ENCODE results near the gene RFC1. TPM values are rescaled to one million over a fixed set of nuclear protein-coding genes. Genes with fewer than 3 reads are reported as not detected.
A peak's percentile ranks its signal among the peaks of the same experiment; 100 is the strongest.
"Not testable (repeated sequence)": the region's sequence is repeated elsewhere in the genome, so short reads cannot be mapped to it uniquely, and the experiment has no call there.

Gene RFC1
- total and polyA plus RNA-seq, 4 donors, result 13.3 to 45.2 (median 30.8) TPM

DNA sequence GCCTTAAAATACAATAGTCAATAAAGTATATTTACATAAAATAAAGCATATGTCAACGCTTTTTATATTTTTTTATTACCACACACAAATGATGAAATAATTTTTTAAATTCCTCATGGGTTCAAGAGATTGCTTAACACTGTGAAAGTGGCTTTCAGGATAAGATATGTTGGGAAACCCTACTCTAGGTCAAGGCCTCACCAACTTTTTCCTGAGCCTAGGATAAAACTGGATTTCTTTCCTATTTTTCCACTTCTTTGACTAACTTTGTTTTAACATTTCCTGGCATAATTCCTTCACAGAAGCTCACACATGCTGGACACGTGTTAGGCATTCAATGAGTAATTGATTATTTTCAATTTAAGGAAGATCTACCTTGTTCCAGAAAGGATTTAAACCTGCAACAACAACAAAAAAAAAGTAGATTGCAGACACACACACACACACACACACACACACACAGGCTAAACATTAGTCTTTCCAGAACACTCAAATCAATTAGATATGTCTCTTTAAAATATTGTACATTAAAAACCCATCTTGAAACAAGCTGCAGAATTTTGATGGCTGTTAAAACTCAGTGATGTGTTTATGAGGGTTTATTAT, 49.6 kb upstream of the RFC1 start:
- Histone ChIP-seq H3K9ac (ENCODE audit: low read depth in 1 of 2, low read length in 2 of 2) (peak overlapping the region in 1 of 2 donors; percentile 7), H3K36me3 (ENCODE audit: control insufficient read depth in 4 of 4, insufficient read depth in 3 of 4, low read depth in 1 of 4, low read length in 3 of 4) (no peaks in the 10 kb centered on the region), H3K9me3 (ENCODE audit: control insufficient read depth in 4 of 4, low read length in 3 of 4) (no peaks in the 10 kb centered on the region), H3K4me1 (ENCODE audit: control insufficient read depth in 4 of 4, insufficient read depth in 4 of 4, low read length in 3 of 4) (peaks cover 9 to 38% (median 21%) of the 10 kb centered on the region in 4 donors), H3K4me3 (ENCODE audit: low read depth in 1 of 3, low read length in 3 of 3) (no peak overlapping the region), H3K27ac (ENCODE audit: low read depth in 1 of 2, low read length in 2 of 2) (peak overlapping the region; percentile 65 to 71), H3K27me3 (ENCODE audit: control insufficient read depth in 4 of 4, insufficient read depth in 4 of 4, low read length in 3 of 4) (no peaks in the 10 kb centered on the region)
- no peak for DNase-seq (ENCODE audit: low spot score)
- no peak for TF ChIP-seq GABPA (IDR thresholded peaks at IDR 0.05 in 1 of 2, conservative IDR thresholded peaks at IDR 0.05 in 1 of 2)
- TF ChIP-seq, protein P1, sequence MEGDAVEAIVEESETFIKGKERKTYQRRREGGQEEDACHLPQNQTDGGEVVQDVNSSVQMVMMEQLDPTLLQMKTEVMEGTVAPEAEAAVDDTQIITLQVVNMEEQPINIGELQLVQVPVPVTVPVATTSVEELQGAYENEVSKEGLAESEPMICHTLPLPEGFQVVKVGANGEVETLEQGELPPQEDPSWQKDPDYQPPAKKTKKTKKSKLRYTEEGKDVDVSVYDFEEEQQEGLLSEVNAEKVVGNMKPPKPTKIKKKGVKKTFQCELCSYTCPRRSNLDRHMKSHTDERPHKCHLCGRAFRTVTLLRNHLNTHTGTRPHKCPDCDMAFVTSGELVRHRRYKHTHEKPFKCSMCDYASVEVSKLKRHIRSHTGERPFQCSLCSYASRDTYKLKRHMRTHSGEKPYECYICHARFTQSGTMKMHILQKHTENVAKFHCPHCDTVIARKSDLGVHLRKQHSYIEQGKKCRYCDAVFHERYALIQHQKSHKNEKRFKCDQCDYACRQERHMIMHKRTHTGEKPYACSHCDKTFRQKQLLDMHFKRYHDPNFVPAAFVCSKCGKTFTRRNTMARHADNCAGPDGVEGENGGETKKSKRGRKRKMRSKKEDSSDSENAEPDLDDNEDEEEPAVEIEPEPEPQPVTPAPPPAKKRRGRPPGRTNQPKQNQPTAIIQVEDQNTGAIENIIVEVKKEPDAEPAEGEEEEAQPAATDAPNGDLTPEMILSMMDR (IDR thresholded peaks at IDR 0.05; ENCODE audit: low read depth, low read length, missing input control), result no peak
- peak; percentile 57 for TF ChIP-seq NR2F2 (IDR thresholded peaks at IDR 0.05)
- peak in 1 of 2 donors; percentile 50 for TF ChIP-seq JUND (IDR thresholded peaks at IDR 0.05)
- TF ChIP-seq, protein P2, sequence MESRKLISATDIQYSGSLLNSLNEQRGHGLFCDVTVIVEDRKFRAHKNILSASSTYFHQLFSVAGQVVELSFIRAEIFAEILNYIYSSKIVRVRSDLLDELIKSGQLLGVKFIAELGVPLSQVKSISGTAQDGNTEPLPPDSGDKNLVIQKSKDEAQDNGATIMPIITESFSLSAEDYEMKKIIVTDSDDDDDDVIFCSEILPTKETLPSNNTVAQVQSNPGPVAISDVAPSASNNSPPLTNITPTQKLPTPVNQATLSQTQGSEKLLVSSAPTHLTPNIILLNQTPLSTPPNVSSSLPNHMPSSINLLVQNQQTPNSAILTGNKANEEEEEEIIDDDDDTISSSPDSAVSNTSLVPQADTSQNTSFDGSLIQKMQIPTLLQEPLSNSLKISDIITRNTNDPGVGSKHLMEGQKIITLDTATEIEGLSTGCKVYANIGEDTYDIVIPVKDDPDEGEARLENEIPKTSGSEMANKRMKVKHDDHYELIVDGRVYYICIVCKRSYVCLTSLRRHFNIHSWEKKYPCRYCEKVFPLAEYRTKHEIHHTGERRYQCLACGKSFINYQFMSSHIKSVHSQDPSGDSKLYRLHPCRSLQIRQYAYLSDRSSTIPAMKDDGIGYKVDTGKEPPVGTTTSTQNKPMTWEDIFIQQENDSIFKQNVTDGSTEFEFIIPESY (IDR thresholded peaks at IDR 0.05), result peak; percentile 51
- peak; percentile 72 to 73 for TF ChIP-seq HNF4A (conservative IDR thresholded peaks at IDR 0.05)
- TF ChIP-seq YY1 (IDR thresholded peaks at IDR 0.05), result no peak
- no peak for TF ChIP-seq FOXA2 (IDR thresholded peaks at IDR 0.05)
- peak; percentile 24 to 33 for TF ChIP-seq RAD21 (IDR thresholded peaks at IDR 0.05)
- TF ChIP-seq EGR1 (IDR thresholded peaks at IDR 0.05; ENCODE audit: low read depth in 2 of 2), result peak in 1 of 2 donors; percentile 54
- peak; percentile 57 for TF ChIP-seq SP1 (IDR thresholded peaks at IDR 0.05)
- no peak for TF ChIP-seq HNF4G (IDR thresholded peaks at IDR 0.05)
- no peak for TF ChIP-seq TAF1 (conservative IDR thresholded peaks at IDR 0.05)
- TF ChIP-seq, protein P3, sequence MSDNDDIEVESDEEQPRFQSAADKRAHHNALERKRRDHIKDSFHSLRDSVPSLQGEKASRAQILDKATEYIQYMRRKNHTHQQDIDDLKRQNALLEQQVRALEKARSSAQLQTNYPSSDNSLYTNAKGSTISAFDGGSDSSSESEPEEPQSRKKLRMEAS (IDR thresholded peaks at IDR 0.05), result peak; percentile 56
- TF ChIP-seq RXRA (IDR thresholded peaks at IDR 0.05), result peak; percentile 85 to 90
- TF ChIP-seq, protein P4, sequence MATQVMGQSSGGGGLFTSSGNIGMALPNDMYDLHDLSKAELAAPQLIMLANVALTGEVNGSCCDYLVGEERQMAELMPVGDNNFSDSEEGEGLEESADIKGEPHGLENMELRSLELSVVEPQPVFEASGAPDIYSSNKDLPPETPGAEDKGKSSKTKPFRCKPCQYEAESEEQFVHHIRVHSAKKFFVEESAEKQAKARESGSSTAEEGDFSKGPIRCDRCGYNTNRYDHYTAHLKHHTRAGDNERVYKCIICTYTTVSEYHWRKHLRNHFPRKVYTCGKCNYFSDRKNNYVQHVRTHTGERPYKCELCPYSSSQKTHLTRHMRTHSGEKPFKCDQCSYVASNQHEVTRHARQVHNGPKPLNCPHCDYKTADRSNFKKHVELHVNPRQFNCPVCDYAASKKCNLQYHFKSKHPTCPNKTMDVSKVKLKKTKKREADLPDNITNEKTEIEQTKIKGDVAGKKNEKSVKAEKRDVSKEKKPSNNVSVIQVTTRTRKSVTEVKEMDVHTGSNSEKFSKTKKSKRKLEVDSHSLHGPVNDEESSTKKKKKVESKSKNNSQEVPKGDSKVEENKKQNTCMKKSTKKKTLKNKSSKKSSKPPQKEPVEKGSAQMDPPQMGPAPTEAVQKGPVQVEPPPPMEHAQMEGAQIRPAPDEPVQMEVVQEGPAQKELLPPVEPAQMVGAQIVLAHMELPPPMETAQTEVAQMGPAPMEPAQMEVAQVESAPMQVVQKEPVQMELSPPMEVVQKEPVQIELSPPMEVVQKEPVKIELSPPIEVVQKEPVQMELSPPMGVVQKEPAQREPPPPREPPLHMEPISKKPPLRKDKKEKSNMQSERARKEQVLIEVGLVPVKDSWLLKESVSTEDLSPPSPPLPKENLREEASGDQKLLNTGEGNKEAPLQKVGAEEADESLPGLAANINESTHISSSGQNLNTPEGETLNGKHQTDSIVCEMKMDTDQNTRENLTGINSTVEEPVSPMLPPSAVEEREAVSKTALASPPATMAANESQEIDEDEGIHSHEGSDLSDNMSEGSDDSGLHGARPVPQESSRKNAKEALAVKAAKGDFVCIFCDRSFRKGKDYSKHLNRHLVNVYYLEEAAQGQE (IDR thresholded peaks at IDR 0.05), result no peak
- TF ChIP-seq FOXA1 (IDR thresholded peaks at IDR 0.05), result no peak
- TF ChIP-seq, protein P5, sequence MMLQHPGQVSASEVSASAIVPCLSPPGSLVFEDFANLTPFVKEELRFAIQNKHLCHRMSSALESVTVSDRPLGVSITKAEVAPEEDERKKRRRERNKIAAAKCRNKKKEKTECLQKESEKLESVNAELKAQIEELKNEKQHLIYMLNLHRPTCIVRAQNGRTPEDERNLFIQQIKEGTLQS (IDR thresholded peaks at IDR 0.05), result peak; percentile 53
- 31% methylated on average over 2 of the region's 2 CpGs for WGBS

DNA sequence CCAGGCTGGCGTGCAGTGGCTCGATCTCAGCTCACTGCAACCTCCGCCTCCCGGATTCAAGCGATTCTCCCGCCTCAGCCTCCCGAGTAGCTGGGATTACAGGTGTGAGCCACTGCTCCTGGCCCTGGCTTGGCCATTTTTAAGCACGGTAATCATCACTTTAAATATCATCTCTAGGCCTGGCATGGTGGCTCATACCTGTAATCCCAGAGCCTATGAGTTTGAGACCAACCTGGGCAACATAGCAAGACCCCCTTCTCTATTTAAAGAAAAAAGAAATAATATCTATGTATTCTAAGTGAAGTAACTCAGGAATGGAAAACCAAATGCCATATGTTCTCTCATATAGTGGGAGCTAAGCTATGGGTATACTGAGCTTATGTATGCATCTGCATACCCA, 45.4 kb upstream of the RFC1 start:
- peak overlapping the region in 1 of 2 donors; percentile 25 for H3K9ac ChIP-seq (ENCODE audit: low read depth in 1 of 2, low read length in 2 of 2)
- not testable (repeated sequence) for H3K27me3 ChIP-seq (ENCODE audit: control insufficient read depth in 4 of 4, insufficient read depth in 4 of 4, low read length in 3 of 4); H3K9me3 ChIP-seq (ENCODE audit: control insufficient read depth in 4 of 4, low read length in 3 of 4); DNase-seq (ENCODE audit: low spot score); H3K36me3 ChIP-seq (ENCODE audit: control insufficient read depth in 4 of 4, insufficient read depth in 3 of 4, low read depth in 1 of 4, low read length in 3 of 4)
- peak overlapping the region; percentile 84 to 89 for H3K27ac ChIP-seq (ENCODE audit: low read depth in 1 of 2, low read length in 2 of 2)
- 65% methylated on average over 8 of the region's 8 CpGs for WGBS
- H3K4me1 ChIP-seq (ENCODE audit: control insufficient read depth in 4 of 4, insufficient read depth in 4 of 4, low read length in 3 of 4), result peaks cover 4 to 31% (median 18%) of the 10 kb centered on the region in 4 donors
- peak overlapping the region in 1 of 3 donors; percentile 60 for H3K4me3 ChIP-seq (ENCODE audit: low read depth in 1 of 3, low read length in 3 of 3)

Data from liver (tissue), 9 donors.